Activated CD4-positive, alpha-beta T cell treated with anti-CD3 and anti-CD28 coated beads, Interleukin-2, amount 10 ng/mL, durations not matched to agents 24 days and 14 days (primary cell): ENCODE measurements around the gene TBC1D22B. TPM values are rescaled to one million over a fixed set of nuclear protein-coding genes. Genes with fewer than 3 reads are reported as not detected.
A peak's percentile ranks its signal among the peaks of the same experiment; 100 is the strongest.

Experiments
- DNase-seq: peaks from one replicate; pipeline ENCODE4 v3.0.0; 2022
- H3K27ac Mint-ChIP-seq: one replicate; pipeline ENCODE4 v1.8.0; 2022; ENCODE audit warnings: mild to moderate bottlenecking, mixed read lengths
- H3K27me3 Mint-ChIP-seq: one replicate; pipeline ENCODE4 v1.8.0; 2022; ENCODE audit warnings: mixed read lengths
- H3K36me3 Mint-ChIP-seq: one replicate; pipeline ENCODE4 v1.8.0; 2022; ENCODE audit warnings: low read depth, mild to moderate bottlenecking, mixed read lengths
- H3K4me1 Mint-ChIP-seq: one replicate; pipeline ENCODE4 v1.8.0; 2021; ENCODE audit warnings: mixed read lengths
- H3K4me3 Mint-ChIP-seq: one replicate; pipeline ENCODE4 v1.8.0; 2022; ENCODE audit warnings: mild to moderate bottlenecking, moderate library complexity, mixed read lengths
- H3K9me3 Mint-ChIP-seq: one replicate; pipeline ENCODE4 v1.8.0; 2021; ENCODE audit warnings: mixed read lengths
- intact Hi-C: fragments of 100-400 bp; cut with micrococcal nuclease; formaldehyde crosslinking; loops from one replicate; pipeline ENCODE4 v1.15.1; 2023
- total RNA-seq: library from RNA; stranded (reverse); gene quantifications from 2 replicates; pipeline ENCODE4 v1.2.3, GENCODE V29; 2022

Gene TBC1D22B
- total RNA-seq, 1 donor from 2014 or later, result 18.7 TPM

DNA sequence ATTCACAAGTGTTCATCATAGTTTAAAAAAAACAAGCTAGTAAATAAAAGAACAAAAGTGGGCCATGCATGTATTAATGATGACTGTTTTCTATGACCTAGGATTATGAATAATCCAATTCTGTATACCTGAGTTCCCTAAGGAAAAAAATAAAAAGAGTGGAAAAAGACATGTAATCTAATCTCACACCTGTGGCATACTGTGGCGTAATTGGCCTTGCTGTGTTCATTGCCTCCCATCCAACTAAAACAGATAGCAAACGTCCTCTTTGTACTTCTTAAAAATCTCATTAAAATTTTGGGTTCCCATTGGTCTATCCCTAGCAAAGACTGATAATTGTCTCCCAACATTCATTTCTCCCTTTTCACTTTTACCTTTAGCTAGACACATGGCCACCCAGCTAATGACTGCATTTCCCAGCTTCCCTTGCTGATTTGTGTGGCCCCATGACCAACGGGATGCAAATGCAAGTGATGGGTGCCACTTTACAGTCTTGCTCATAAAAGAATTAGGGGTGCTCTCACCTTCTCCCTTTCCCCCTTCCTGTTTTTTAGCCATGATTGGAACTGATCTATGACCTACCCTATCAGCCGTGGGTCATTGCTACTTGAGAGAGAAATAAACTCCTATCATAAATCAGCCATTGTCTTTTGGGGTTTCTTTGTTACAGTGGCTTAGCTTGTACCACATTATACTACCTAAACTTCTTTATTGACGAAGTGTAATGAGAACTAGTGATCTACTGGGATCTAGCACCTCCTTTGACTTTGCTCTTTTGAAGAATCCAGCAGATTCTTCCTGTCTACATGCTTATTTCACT lies 32.0 kb upstream of the TBC1D22B start:
- H3K4me1 Mint-ChIP-seq, result peaks cover 26% of the 10 kb centered on the region
- no peak overlapping the region for H3K4me3 Mint-ChIP-seq
- H3K9me3 Mint-ChIP-seq, result no peaks in the 10 kb centered on the region
- H3K27me3 Mint-ChIP-seq, result no peaks in the 10 kb centered on the region
- DNase-seq, result no peak
- no peak overlapping the region for H3K27ac Mint-ChIP-seq
- peaks cover 2% of the 10 kb centered on the region for H3K36me3 Mint-ChIP-seq
- intact Hi-C loops, result no loop called here

- Mint-ChIP-seq H3K4me1 (peaks cover 11% of the 10 kb centered on the region), H3K4me3 (no peak overlapping the region), H3K36me3 (peaks cover 2% of the 10 kb centered on the region), H3K27ac (no peak overlapping the region), H3K9me3 (no peaks in the 10 kb centered on the region), H3K27me3 (no peaks in the 10 kb centered on the region)
- intact Hi-C loops, result no loop called here
- DNase-seq, result no peak
Observed at GRCh38 chr6:37230104-37230503, 27.5 kb upstream of the TBC1D22B start.

GRCh38 chr6:37232430-37233017 lies 25.0 kb upstream of the TBC1D22B start:
- Mint-ChIP-seq H3K9me3 (no peaks in the 10 kb centered on the region), H3K4me3 (no peak overlapping the region), H3K36me3 (no peaks in the 10 kb centered on the region), H3K4me1 (peaks cover 10% of the 10 kb centered on the region), H3K27ac (no peak overlapping the region), H3K27me3 (no peaks in the 10 kb centered on the region)
- DNase-seq, result no peak
- intact Hi-C loops, result no loop called here

GRCh38 chr6:37233541-37233940 lies 24.0 kb upstream of the TBC1D22B start:
- DNase-seq, result no peak
- Mint-ChIP-seq H3K4me3 (no peak overlapping the region), H3K27me3 (no peaks in the 10 kb centered on the region), H3K27ac (no peak overlapping the region), H3K36me3 (no peaks in the 10 kb centered on the region), H3K4me1 (peaks cover 13% of the 10 kb centered on the region), H3K9me3 (peaks cover 3% of the 10 kb centered on the region)
- intact Hi-C loops, result no loop called here

DNA sequence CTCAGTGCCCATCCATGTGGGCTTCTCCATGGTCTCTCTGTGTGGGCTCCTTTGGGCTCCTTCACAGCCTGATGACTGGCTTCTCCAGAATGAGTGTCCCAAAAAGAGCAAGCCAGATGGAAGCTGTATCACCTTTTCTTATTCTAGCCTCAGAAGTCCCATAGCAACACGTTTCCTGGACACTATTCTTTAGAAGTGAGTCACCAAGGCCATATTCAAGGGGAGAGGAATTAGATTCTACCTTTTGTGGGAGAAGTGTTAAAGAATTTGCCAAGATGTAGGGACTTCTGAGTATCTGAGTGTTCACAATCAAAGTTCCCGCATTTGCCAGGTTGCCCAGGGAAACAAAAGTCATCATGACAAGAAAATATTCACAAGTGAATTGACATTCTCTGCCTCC lies 20.7 kb upstream of the TBC1D22B start:
- Mint-ChIP-seq H3K4me3 (no peak overlapping the region), H3K36me3 (peaks cover 3% of the 10 kb centered on the region), H3K27me3 (no peaks in the 10 kb centered on the region), H3K9me3 (peaks cover 3% of the 10 kb centered on the region), H3K4me1 (peaks cover 26% of the 10 kb centered on the region), H3K27ac (no peak overlapping the region)
- DNase-seq, result no peak
- intact Hi-C loops, result no loop called here

DNA sequence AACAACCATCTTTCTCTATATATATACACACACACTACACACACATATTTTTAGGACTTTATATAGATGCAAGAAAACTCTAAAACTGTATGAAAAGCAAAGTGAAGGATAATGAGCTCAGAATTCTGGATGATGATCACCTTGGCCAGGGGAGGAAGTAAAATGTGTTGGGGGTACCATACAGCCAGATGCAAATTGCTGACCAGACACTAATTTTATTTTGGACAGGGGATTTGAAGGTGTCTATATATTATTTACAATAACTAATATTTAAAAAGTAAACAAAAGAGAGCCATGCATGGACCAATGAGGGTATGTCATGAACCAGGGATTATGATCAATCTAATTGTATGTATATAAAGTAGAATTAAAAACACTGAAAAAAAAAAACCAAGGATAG lies 19.8 kb upstream of the TBC1D22B start:
- intact Hi-C loops, result no loop called here
- H3K9me3 Mint-ChIP-seq, result peaks cover 3% of the 10 kb centered on the region
- no peaks in the 10 kb centered on the region for H3K27me3 Mint-ChIP-seq
- peaks cover 3% of the 10 kb centered on the region for H3K36me3 Mint-ChIP-seq
- no peak overlapping the region for H3K4me3 Mint-ChIP-seq
- DNase-seq, result no peak
- H3K27ac Mint-ChIP-seq, result no peak overlapping the region
- peaks cover 33% of the 10 kb centered on the region for H3K4me1 Mint-ChIP-seq

DNA sequence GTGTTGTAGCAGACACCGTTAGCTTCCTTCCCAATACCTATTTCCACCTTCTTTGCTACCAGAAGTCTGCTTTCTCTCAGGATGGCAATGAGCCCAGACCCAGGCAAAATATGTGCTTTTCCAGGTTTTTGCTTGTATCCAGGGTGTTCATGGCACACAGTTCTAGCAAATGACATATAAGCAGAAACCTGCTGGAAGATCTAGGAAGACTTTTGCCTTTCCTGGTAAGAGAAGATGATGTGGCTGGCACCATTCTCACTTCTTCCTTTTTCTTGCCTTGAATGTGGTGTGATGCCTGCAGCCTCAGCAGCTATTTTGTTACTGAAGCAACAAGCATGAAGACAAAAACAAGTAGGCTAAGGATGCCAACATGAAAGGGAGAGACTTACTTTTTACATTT lies 19.2 kb upstream of the TBC1D22B start:
- Mint-ChIP-seq H3K4me1 (peaks cover 37% of the 10 kb centered on the region), H3K36me3 (peaks cover 3% of the 10 kb centered on the region), H3K9me3 (peaks cover 3% of the 10 kb centered on the region), H3K27me3 (no peaks in the 10 kb centered on the region), H3K27ac (no peak overlapping the region), H3K4me3 (no peak overlapping the region)
- intact Hi-C loops, result no loop called here
- no peak for DNase-seq

GRCh38 chr6:37239526-37239925 lies 18.0 kb upstream of the TBC1D22B start:
- H3K36me3 Mint-ChIP-seq, result peaks cover 5% of the 10 kb centered on the region
- peaks cover 38% of the 10 kb centered on the region for H3K4me1 Mint-ChIP-seq
- peak overlapping the region; percentile 96 for H3K27ac Mint-ChIP-seq
- no peaks in the 10 kb centered on the region for H3K27me3 Mint-ChIP-seq
- intact Hi-C loops, result no loop called here
- peak overlapping the region; percentile 49 for H3K4me3 Mint-ChIP-seq
- no peak for DNase-seq
- peaks cover 5% of the 10 kb centered on the region for H3K9me3 Mint-ChIP-seq

- intact Hi-C loops, result loop anchor here (1.0 to 5.0 kb wide), 6 partner anchors 18 to 75 kb away; no protein-coding TSS in a partner anchor
- H3K4me3 Mint-ChIP-seq, result peak overlapping the region; percentile 49
Observed at GRCh38 chr6:37239950-37240713, 17.4 kb upstream of the TBC1D22B start.

DNA sequence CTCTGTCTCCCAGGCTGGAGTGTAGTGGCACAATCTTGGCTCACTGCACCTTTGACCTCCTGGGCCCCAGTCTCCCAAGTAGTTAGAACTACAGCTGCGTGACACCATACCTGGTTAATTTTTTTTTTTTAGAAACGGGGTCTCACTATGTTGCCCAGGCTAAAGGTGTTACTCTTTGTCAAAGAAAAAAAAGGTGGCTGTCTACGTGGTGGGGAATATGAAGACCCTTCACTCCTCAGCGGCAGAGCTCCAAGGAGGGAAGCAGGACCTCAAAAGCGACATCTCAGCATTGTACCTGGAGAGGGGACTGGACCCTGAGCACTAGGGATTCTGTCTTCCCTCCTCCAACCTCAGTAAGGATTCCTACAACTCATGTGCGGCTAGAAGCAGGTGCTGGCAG lies 16.4 kb upstream of the TBC1D22B start:
- peak overlapping the region; percentile 37 for H3K27ac Mint-ChIP-seq

More at GRCh38 chr6:37239950-37240713, 17.4 kb upstream of the TBC1D22B start:
- peak overlapping the region; percentile 96 for H3K27ac Mint-ChIP-seq
- peak; percentile 82 for DNase-seq
- H3K4me1 Mint-ChIP-seq, result peaks cover 38% of the 10 kb centered on the region
- H3K9me3 Mint-ChIP-seq, result peaks cover 11% of the 10 kb centered on the region
- H3K27me3 Mint-ChIP-seq, result no peaks in the 10 kb centered on the region
- peaks cover 9% of the 10 kb centered on the region for H3K36me3 Mint-ChIP-seq

DNA sequence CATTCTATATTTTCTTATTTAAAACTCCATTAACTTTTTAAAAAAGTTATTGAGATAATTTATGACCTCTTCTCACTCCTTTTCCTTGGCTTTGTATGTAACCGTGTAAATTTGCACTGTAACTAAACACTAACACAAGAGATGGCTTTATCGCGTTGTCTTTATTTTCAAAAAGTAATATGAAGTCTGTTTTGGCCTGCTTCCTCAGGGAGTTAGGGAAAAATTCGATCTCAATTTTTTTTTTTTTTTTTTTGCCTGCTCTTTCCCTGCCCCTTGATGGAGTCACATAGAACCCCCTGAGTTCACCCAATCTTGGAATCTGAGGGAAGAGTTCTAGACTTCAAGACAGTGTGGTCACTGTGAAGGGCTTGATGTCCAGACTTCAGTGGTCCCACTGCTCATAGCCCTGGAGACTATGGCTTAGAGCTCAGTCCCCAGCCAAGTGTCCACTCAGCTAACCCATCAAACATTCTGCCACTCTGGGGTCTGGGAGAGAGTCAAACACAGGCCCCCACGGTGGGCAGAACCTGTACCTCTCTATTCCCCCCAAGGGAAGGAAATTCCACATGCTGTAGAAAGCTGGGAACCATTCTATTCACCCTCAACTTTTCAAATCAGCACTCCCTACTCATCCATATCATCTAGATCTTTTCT lies 15.7 kb upstream of the TBC1D22B start:
- Mint-ChIP-seq H3K4me1 (peaks cover 40% of the 10 kb centered on the region), H3K27me3 (no peaks in the 10 kb centered on the region), H3K36me3 (peaks cover 11% of the 10 kb centered on the region), H3K9me3 (peaks cover 16% of the 10 kb centered on the region), H3K4me3 (no peak overlapping the region), H3K27ac (peak overlapping the region; percentile 43)
- intact Hi-C loops, result loop anchor here (2.0 to 5.0 kb wide), 2 partner anchors 50 to 73 kb away; no protein-coding TSS in a partner anchor
- no peak for DNase-seq

More for the DNA sequence above, 16.4 kb upstream of the TBC1D22B start:
- Mint-ChIP-seq H3K9me3 (peaks cover 16% of the 10 kb centered on the region), H3K27me3 (no peaks in the 10 kb centered on the region), H3K4me1 (peaks cover 39% of the 10 kb centered on the region), H3K36me3 (peaks cover 11% of the 10 kb centered on the region), H3K4me3 (no peak overlapping the region)
- intact Hi-C loops, result loop anchor here (2.0 to 5.0 kb wide), 2 partner anchors 49 to 74 kb away; no protein-coding TSS in a partner anchor
- no peak for DNase-seq

DNA sequence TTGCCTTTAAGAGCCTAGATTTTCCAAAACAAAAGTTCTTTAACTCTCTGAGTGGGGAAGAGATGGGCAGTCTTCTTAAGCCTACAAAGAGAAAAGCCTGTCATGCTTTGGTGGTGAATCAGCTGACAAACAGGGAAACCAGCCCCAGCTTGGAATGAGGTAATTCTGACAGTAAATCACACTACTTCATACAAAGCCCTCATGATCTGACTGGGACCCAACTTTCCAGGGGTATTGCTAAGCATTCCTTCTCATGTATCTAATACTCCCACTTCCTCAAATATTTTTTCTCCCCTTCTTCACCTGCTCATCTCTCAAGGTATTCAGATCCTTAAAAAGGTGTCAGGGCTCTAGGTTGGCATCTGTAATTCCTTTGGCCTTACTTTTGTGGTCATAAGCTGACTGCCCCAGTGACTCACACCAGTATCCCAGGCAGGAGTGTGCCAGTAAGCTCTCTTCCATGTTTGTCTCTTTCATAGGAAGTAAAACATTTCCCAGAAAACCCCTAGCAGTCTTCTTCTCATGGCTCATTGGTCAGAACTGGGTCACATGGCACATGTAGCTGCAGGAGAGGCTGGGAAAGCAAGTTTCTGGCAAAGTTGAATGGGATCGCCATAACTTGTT lies 15.0 kb upstream of the TBC1D22B start:
- Mint-ChIP-seq H3K9me3 (peaks cover 16% of the 10 kb centered on the region), H3K27ac (peak overlapping the region; percentile 48), H3K36me3 (peaks cover 13% of the 10 kb centered on the region), H3K4me3 (no peak overlapping the region), H3K4me1 (peaks cover 37% of the 10 kb centered on the region), H3K27me3 (no peaks in the 10 kb centered on the region)
- no peak for DNase-seq
- intact Hi-C loops, result loop anchor here (5.0 kb wide), 1 partner anchor 50 kb away; no protein-coding TSS in a partner anchor
